GM04503 (cell line): ENCODE measurements around the gene TYR.
A peak's percentile ranks its signal among the peaks of the same experiment; 100 is the strongest.
"Not testable (repeated sequence)": the region's sequence is repeated elsewhere in the genome, so short reads cannot be mapped to it uniquely, and the experiment has no call there.

Experiments used
- DNase-seq: peaks from one replicate; pipeline ENCODE4 v3.0.0-alpha.2; 2012; ENCODE audit warnings: low read depth

Gene TYR

DNA sequence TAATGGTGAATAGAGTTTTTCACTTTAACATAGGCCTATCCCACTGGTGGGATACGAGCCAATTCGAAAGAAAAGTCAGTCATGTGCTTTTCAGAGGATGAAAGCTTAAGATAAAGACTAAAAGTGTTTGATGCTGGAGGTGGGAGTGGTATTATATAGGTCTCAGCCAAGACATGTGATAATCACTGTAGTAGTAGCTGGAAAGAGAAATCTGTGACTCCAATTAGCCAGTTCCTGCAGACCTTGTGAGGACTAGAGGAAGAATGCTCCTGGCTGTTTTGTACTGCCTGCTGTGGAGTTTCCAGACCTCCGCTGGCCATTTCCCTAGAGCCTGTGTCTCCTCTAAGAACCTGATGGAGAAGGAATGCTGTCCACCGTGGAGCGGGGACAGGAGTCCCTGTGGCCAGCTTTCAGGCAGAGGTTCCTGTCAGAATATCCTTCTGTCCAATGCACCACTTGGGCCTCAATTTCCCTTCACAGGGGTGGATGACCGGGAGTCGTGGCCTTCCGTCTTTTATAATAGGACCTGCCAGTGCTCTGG is at the start of gene TYR:
TYR (plus strand) TSS at position 185 of the 541 bp plus-strand sequence; CDS start at position 264, 79 bp downstream.
- DNase-seq, result no peak

DNA sequence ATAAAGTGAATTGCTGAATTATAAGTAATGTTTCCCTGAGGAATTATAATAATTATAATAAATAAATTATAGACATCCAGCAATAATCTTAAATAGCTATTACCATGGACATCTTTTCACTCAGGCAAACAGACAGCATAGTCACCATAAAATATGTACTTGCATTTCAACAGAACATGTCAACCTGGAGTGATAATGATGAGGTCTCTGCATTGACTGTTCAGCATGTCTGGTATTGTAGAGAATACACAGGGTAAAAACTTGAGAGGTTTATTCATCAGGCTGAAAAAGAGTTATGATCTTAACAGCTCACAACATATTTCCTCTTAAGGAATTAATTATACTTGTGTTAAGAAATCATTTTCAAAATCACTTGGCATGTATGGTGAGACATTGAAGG is 41.1 kb upstream of the TYR start:
- DNase-seq, result no peak

GRCh38 chr11:89147229-89147628 is 30.4 kb upstream of the TYR start:
- no peak for DNase-seq

- DNase-seq, result no peak
Measured at GRCh38 chr11:89159974-89160373, 17.7 kb upstream of the TYR start.

- no peak for DNase-seq
Measured at GRCh38 chr11:89161949-89162348, 15.7 kb upstream of the TYR start.

GRCh38 chr11:89163686-89164085 is 14.0 kb upstream of the TYR start:
- no peak for DNase-seq

DNA sequence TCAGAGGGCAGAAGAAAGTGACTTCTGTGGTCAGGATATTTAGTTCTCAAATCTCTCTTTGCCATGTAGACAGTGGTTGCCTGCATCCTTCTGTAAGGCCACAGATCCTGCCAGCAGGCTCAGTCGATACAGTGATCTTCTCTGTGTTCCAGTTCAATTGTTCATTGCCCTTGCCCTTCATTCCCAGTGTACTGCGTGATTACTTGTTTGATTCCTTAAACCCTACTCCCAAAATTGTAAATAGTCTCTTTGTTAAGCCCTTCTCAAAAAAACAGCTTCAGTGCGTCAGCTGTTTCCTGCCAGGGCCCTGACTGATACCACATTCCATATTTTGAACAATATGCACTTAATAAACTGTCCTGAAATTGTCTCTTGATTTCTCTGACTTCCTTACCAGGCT is 9.3 kb upstream of the TYR start:
- no peak for DNase-seq

DNA sequence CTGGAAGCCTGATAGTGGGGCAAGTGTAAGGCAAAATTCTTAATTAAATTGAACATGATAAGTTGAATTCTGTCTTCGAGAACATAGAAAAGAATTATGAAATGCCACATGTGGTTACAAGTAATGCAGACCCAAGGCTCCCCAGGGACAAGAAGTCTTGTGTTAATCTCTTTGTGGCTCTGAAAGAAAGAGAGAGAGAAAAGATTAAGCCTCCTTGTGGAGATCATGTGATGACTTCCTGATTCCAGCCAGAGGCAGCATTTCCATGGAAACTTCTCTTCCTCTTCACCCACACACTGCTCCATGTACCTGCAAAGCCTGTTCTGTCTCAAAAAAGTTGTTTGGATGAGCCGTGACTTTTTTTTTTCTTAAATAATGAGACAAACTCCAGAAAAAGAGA is 1.9 kb upstream of the TYR start:
- no peak for DNase-seq

DNA sequence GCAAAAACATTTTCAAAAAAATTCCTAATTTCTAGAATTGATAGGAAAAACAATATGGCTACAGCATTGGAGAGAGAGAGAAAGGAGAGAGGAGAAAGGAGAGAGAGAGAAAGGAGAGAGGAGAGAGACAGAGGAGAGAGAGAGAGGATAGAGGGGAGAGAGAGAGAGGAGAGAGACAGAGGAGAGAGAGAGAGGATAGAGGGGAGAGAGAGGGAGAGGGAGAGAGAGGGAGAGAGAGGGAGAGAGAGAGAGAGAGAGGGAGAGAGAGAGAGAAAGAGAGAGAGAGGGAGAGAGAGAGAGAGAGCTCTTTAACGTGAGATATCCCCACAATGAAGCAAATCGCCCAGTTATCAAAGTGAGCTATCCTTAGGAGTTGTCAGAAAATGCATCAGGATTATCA is 737 bp upstream of the TYR start:
- no peak for DNase-seq

DNA sequence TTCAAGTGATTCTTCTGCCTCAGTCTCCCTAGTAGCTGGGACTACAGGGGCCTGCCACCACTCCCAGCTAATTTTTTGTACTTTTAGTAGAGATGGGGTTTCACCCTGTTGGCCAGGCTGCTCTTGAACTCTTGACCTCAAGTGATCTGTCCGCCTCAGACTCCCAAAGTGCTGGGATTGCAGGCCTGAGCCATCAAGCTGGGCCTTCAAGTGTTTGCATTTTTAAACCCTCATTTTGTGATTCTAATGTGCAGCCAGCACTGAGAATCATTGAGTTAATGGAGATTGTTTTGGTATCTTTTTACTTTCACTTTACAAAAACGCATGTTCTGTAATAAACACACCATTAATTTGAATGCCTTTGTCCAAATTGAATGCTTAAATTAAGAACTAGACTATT is 3.4 kb downstream of the TYR start:
- DNase-seq, result no peak

DNA sequence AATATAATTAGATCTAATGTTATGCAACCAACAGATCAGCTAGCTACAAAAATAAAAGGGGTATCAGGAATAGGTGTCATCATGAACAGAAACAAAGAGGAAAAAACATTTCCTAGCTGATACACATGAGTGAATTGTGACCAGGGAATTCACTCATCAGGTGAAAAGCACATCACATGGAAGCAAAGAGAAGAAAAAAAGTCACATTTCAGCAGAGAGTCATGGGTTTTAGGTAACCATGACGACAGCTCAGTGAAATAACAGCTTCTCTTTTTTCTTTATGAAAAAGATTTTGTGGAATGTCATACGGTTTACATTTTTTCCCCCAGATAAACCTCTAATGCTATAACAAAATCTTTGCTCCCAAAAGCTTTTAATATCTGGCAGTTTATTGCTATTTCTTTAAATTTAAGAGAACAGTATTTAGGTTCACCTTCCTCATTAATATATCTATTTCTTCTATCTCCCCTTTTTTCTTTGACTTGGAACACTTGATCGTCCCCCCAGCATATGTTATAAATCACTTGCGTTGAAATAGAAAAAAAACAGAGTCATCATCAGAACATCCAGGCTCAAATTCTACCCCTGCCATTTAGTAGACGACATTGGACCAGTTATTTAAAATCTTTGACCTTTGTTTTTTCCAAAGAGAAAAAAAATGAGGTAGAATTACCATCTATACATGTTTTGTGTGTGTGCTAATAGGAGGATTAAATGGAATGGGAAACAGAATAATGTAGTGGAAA is 5.3 kb downstream of the TYR start:
- peak; percentile 10 for DNase-seq

DNA sequence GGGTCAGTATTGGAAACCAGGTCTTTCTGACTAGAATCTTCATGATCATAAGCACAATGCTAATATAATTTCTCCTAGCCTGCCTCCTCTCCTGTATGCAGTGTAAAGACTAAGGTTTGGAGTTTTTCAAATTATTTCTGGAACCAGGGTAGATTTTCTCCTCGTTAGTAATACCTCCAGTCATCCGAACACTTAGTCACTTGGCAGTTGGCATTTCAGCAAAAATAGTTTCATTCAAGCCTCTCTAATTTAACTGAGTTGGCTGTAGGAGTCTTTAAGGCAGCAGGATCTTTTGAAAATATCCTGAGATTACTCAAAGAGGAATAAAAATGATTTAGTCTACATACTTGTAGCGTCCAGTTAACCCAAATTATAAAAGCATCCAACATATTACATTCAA is 6.3 kb downstream of the TYR start:
- peak; percentile 58 for DNase-seq

DNA sequence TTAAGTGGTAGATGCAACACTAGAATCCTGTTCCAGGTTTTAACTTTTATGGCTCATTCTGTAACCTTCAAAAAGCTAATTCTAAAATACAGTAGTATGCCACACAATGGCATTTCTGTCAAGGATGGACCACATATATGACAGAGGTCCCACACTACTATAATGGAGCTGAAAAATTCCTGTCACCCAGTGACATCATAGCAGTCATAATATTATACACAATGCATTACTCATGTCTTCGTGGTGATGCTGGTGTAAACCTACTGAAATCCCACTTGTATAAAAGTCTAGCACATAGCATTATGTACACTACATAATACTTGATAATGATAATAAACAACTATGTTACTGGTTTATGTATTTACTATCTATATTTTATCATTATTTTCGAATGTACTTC is 12.1 kb downstream of the TYR start:
- no peak for DNase-seq

DNA sequence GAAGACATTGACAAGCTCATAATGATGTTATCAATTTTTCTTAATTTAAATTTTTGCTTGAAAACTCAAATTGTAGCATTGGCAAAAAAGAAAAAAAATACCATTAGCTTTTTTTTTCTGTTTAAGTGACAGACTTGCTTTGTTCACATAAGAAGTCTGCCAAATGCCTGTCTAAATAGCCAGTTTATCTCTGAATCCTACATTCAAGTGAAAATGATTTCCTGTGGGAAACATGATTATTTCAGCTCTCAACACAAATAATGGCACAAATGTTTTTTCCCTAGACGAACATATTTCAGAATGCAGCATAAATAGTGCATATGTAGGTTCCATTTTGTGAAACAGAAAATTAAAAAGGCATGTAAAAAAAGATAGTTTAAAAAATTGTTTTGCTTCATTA is 23.5 kb downstream of the TYR start:
- DNase-seq, result no peak

GRCh38 chr11:89203814-89204213 is 26.1 kb downstream of the TYR start:
- DNase-seq, result no peak

GRCh38 chr11:89205378-89205777 is 27.7 kb downstream of the TYR start:
- DNase-seq, result no peak

- DNase-seq, result no peak
Measured at GRCh38 chr11:89220684-89221339, 43.1 kb downstream of the TYR start.

GRCh38 chr11:89235083-89235482 is 57.4 kb downstream of the TYR start:
- DNase-seq, result no peak

- DNase-seq, result no peak
Measured at GRCh38 chr11:89235976-89236375, 58.3 kb downstream of the TYR start.

DNA sequence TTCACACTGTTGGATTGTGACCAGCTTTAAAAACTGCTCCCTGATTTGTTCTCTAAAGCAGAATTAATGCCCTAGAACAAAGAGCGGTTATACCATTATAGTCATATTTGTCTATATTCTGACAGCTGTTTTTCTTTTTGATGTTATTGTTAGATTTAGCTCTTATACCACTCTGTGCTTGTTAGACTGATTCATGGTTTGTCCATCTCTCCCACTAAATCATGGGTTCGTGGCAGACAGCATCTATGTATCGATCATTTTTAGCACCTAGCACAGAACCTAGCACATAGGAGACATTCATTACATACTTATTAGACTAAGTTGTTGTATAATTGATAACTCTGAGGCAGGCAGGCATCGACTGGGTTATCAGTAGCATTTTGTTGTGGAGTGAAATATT is 69.3 kb downstream of the TYR start:
- DNase-seq, result not testable (repeated sequence)

DNA sequence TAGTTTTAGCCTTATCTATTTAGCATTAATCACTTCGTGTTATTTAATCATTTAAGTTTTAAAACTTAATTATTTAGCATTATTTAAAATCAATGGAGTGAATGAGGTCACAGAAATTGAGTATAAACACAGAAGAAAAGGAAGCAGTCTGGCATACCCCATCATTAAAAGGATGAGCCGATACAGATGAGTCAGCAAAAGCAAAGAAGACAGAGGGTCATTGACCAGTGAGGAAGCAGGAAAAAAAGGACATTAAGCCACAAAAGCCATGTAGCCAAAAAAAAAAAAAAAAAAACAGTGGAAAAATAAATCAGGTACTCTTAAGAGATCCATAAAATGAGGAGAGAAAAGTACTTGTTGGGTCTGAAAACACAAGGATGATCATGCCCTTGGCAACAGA is 71.5 kb downstream of the TYR start:
- no peak for DNase-seq

- DNase-seq, result not testable (repeated sequence)
Measured at GRCh38 chr11:89261483-89261882, 83.8 kb downstream of the TYR start.

DNA sequence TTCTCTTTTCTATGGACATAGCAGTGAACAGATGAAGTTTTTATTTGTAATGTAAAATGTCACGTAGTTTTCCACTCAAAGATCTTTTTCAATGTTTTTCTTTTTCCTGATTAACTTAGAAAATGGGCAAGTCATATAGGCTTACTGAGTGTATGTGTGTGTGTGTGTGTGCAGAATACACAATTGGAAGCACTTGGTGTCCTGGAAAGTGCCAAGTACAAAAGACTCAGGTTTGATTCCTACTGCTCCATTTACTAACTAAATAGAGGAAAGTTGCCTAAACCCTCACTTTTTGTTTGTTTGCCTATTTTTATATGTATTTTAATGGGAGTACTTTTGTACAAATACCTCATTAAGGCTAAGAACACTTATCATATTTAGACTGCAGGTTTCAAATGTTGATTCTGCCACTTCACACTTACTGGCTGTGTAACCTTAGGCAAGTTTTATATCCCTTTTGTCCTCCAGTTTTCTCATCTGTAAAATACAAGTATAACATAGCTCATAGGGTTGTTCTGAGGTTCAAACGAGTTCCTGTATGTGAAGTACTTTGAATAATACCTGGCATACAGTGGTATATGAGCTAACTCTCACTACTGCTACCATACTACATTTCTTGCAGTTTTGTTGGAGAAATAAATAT is 90.1 kb downstream of the TYR start:
- DNase-seq, result no peak
